ENCODE measurements around the gene PHLDB2. TPM values are rescaled to one million over a fixed set of nuclear protein-coding genes. Genes with fewer than 3 reads are reported as not detected.

PHLDB2 gene
- total and polyA plus RNA-seq, 9 donors, result 52.4 to 83.6 (median 63.8) TPM

Other genes starting within 250 kb of the PHLDB2 start
- 0.58 TPM for gene PLCXD2, start 184.6 kb upstream of the PHLDB2 start, total RNA-seq
- gene PLCXD2, start 184.6 kb upstream of the PHLDB2 start, polyA plus RNA-seq (ENCODE audit: insufficient read depth in 1 of 8, insufficient read length in 8 of 8, low replicate concordance in 1 of 8), result under 1 TPM; 0.53 to 0.99 (median 0.87) TPM
- 27.0 TPM for gene ABHD10, start 119.8 kb downstream of the PHLDB2 start, total RNA-seq
- 10 to 100 TPM; 21.0 to 25.9 (median 22.8) TPM for gene ABHD10, start 119.8 kb downstream of the PHLDB2 start, polyA plus RNA-seq (ENCODE audit: insufficient read depth in 1 of 8, insufficient read length in 8 of 8, low replicate concordance in 1 of 8)
- gene TAGLN3, start 139.7 kb downstream of the PHLDB2 start, total RNA-seq, result 3.5 TPM
- 1 to 10 TPM; 3.1 to 6.4 (median 3.6) TPM for gene TAGLN3, start 139.7 kb downstream of the PHLDB2 start, polyA plus RNA-seq (ENCODE audit: insufficient read depth in 1 of 8, insufficient read length in 8 of 8, low replicate concordance in 1 of 8)
- gene TMPRSS7, start 175.5 kb downstream of the PHLDB2 start, total RNA-seq, result not detected
- under 1 TPM in 1 of 8 donors, not detected in 7; 0.09 TPM for gene TMPRSS7, start 175.5 kb downstream of the PHLDB2 start, polyA plus RNA-seq (ENCODE audit: insufficient read depth in 1 of 8, insufficient read length in 8 of 8, low replicate concordance in 1 of 8)
- gene C3orf52, start 227.1 kb downstream of the PHLDB2 start, total RNA-seq, result 5.7 TPM
- gene C3orf52, start 227.1 kb downstream of the PHLDB2 start, polyA plus RNA-seq (ENCODE audit: insufficient read depth in 1 of 8, insufficient read length in 8 of 8, low replicate concordance in 1 of 8), result 1 to 10 TPM; 4.4 to 8.1 (median 5.5) TPM

All from muscle of leg (tissue), 9 donors.